IPS DF 6.9 (cell line): ENCODE results near the gene RBM17.

ENCODE experiments used
- DNase-seq: peaks from one replicate; pipeline ENCODE4 v3.0.0-alpha.2; 2013; ENCODE audit warnings: low read depth, low spot score
- H3K27ac ChIP-seq: one replicate; pipeline ENCODE4 v1.5.1; 2013; ENCODE audit warnings: low read length, control low read depth
- H3K27me3 ChIP-seq: 2 replicates; pipeline ENCODE4 v1.6.1; 2013; ENCODE audit warnings: mild to moderate bottlenecking, low read length; ENCODE audit not compliant: control insufficient read depth, insufficient read depth
- H3K36me3 ChIP-seq: 2 replicates; pipeline ENCODE4 v1.6.1; 2013; ENCODE audit warnings: low read length; ENCODE audit not compliant: control insufficient read depth, insufficient read depth
- H3K4me1 ChIP-seq: 2 replicates; pipeline ENCODE4 v1.6.1; 2013; ENCODE audit warnings: low read length; ENCODE audit not compliant: control insufficient read depth, insufficient read depth
- H3K4me3 ChIP-seq: 2 replicates; pipeline ENCODE4 v1.5.1; 2013; ENCODE audit warnings: mild to moderate bottlenecking, low read length
- H3K9me3 ChIP-seq: 2 replicates; pipeline ENCODE4 v1.6.1; 2013; ENCODE audit warnings: low read length, inconsistent platforms; ENCODE audit not compliant: control insufficient read depth, insufficient read depth
- WGBS: extraction: QIAGEN DNeasy Blood & Tissue Kit; methylation state at CpG from one replicate; pipeline ENCODE4 v1.1.7; 2013; ENCODE audit warnings: mixed read lengths, missing lambda C conversion rate; ENCODE audit not compliant: insufficient read length, insufficient coverage; 5-methylcytosine and 5-hydroxymethylcytosine counted together

The RBM17 gene

DNA sequence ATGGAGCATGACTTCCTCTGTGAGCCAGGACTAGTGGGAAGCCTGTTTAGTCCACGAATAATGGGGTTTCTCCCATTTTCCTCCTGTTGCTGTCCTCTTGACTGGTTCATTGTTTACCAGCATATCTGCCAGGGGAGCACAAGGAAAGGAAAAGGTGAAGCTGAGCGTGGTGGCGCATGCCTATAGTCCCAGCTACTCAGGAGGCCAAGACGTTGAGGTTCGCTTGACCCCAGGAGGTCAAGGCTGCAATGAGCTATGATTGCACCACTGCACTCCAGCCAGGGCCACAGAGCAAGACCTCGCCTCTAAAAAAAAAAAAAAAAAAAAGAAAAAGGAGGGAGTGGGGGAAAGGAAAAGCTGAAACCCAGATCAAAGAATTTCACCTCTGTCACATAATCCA is 20.8 kb upstream of the RBM17 start:
- Histone ChIP-seq H3K27me3 (no peaks in the 10 kb centered on the region), H3K36me3 (no peaks in the 10 kb centered on the region; the same call in 1 of the 2 replicates), H3K9me3 (no peaks in the 10 kb centered on the region), H3K4me1 (no peaks in the 10 kb centered on the region), H3K4me3 (no peak overlapping the region), H3K27ac (no peak overlapping the region)
- WGBS, result no CpG with 5 or more reads among the region's 6 CpGs
- no peak for DNase-seq

DNA sequence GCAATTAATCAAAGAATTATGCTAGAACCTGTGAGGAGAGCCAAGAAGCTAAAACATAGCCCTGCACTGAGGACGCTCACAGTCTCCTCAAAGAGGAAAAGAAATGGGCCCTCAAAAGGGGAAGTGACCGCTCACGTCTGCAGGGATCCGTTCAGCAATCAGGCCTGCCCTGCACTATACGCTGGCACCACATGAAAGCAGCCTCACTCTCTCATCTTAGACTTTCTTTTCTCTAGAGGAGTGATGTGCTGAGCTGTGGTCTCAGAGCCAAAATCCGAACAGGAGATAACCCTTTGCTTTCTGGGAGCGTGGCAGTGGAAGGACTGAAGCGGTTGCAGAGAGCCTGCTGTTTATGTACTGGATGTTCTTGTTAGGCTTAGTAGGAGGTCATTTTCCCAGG is 20.4 kb upstream of the RBM17 start:
- H3K27me3 ChIP-seq, result no peaks in the 10 kb centered on the region
- DNase-seq, result no peak
- H3K4me1 ChIP-seq, result no peaks in the 10 kb centered on the region
- WGBS, result no CpG with 5 or more reads among the region's 8 CpGs
- no peaks in the 10 kb centered on the region; the same call in 1 of the 2 replicates for H3K36me3 ChIP-seq
- H3K9me3 ChIP-seq, result no peaks in the 10 kb centered on the region
- H3K27ac ChIP-seq, result no peak overlapping the region
- H3K4me3 ChIP-seq, result no peak overlapping the region

GRCh38 chr10:6069081-6069931 is 19.5 kb upstream of the RBM17 start:
- DNase-seq, result no peak
- Histone ChIP-seq H3K4me1 (no peaks in the 10 kb centered on the region), H3K27me3 (no peaks in the 10 kb centered on the region), H3K27ac (no peak overlapping the region), H3K36me3 (no peaks in the 10 kb centered on the region; the same call in 1 of the 2 replicates), H3K4me3 (no peak overlapping the region), H3K9me3 (no peaks in the 10 kb centered on the region)
- no CpG with 5 or more reads among the region's 11 CpGs for WGBS

GRCh38 chr10:6070660-6071059 is 18.2 kb upstream of the RBM17 start:
- H3K36me3 ChIP-seq, result no peaks in the 10 kb centered on the region; the same call in 1 of the 2 replicates
- no peak overlapping the region for H3K27ac ChIP-seq
- DNase-seq, result no peak
- no peaks in the 10 kb centered on the region for H3K4me1 ChIP-seq
- no peak overlapping the region for H3K4me3 ChIP-seq
- H3K27me3 ChIP-seq, result no peaks in the 10 kb centered on the region
- no peaks in the 10 kb centered on the region for H3K9me3 ChIP-seq
- WGBS, result no CpG with 5 or more reads among the region's 5 CpGs

GRCh38 chr10:6071181-6072175 is 17.4 kb upstream of the RBM17 start:
- Histone ChIP-seq H3K27me3 (no peaks in the 10 kb centered on the region), H3K36me3 (no peaks in the 10 kb centered on the region; the same call in 1 of the 2 replicates), H3K27ac (no peak overlapping the region), H3K4me1 (no peaks in the 10 kb centered on the region), H3K9me3 (no peaks in the 10 kb centered on the region), H3K4me3 (no peak overlapping the region)
- DNase-seq, result no peak
- no CpG with 5 or more reads among the region's 10 CpGs for WGBS

DNA sequence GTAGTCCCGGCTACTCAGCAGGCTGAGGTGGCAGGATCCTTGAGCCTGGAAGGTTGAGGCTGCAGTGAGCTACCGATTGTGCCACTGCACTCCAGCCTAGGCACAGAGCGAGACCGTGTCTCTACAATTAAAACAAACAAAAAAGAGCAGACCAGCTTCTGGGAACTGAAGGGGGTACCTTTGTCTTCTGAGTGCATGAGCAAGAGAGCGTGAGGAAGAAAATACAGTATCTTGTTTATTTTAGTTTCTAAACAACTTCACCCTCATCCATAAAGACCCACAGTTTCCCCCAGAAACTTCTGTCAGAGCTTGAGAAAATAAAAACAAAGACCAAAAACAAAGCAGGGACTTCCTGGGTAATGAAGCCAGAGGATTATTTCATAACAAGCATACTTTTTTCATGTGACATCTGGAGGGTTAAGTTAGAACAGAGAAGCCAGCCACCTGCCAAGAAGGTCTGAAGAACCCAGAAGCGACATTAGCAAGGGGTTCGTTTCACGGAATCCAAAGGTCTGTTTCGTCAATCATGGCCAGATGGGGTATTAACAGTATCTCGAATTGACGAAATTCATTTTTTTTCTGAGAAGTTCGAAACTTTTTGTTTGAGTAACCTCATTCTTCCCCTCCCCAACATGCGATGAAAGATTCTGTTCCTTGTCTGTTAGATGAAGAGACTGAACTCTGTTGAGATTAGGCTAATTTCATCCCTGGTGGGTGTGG is 16.5 kb upstream of the RBM17 start:
- H3K9me3 ChIP-seq, result no peaks in the 10 kb centered on the region
- no peak overlapping the region for H3K27ac ChIP-seq
- no peaks in the 10 kb centered on the region; the same call in 1 of the 2 replicates for H3K36me3 ChIP-seq
- WGBS, result no CpG with 5 or more reads among the region's 13 CpGs
- H3K4me1 ChIP-seq, result no peaks in the 10 kb centered on the region
- H3K4me3 ChIP-seq, result no peak overlapping the region
- no peaks in the 10 kb centered on the region for H3K27me3 ChIP-seq
- no peak for DNase-seq

- Histone ChIP-seq H3K27ac (no peak overlapping the region), H3K4me1 (no peaks in the 10 kb centered on the region), H3K9me3 (no peaks in the 10 kb centered on the region), H3K27me3 (no peaks in the 10 kb centered on the region), H3K4me3 (no peak overlapping the region), H3K36me3 (no peaks in the 10 kb centered on the region)
- no peak for DNase-seq
- no CpG with 5 or more reads among the region's 17 CpGs for WGBS
These were observed 14.1 kb upstream of the RBM17 start for GRCh38 chr10:6074489-6075301.

GRCh38 chr10:6077071-6077675 is 11.7 kb upstream of the RBM17 start:
- no peak overlapping the region for H3K27ac ChIP-seq
- H3K27me3 ChIP-seq, result no peaks in the 10 kb centered on the region
- no peaks in the 10 kb centered on the region for H3K4me1 ChIP-seq
- no peaks in the 10 kb centered on the region for H3K9me3 ChIP-seq
- DNase-seq, result no peak
- H3K36me3 ChIP-seq, result no peaks in the 10 kb centered on the region
- WGBS, result no CpG with 5 or more reads among the region's 12 CpGs
- no peak overlapping the region for H3K4me3 ChIP-seq

GRCh38 chr10:6079044-6079443 is 9.8 kb upstream of the RBM17 start:
- no peak for DNase-seq
- H3K36me3 ChIP-seq, result no peaks in the 10 kb centered on the region
- no peak overlapping the region for H3K27ac ChIP-seq
- H3K4me3 ChIP-seq, result no peak overlapping the region
- no peaks in the 10 kb centered on the region for H3K27me3 ChIP-seq
- H3K4me1 ChIP-seq, result peaks cover 1% of the 10 kb centered on the region; the same call in 1 of the 2 replicates
- no CpG with 5 or more reads among the region's 4 CpGs for WGBS
- H3K9me3 ChIP-seq, result no peaks in the 10 kb centered on the region
